ACC112 (cell line): ENCODE results near the gene UBE2H.

ENCODE experiments used
- H2AFZ ChIP-seq: fragments of 200-600 bp; sonication (generic); one replicate; pipeline ENCODE4 v1.6.0; 2017; ENCODE audit warnings: antibody characterized with exemption, low read length; ENCODE audit not compliant: unreplicated experiment
- H3K27ac ChIP-seq: fragments of 200-600 bp; sonication (generic); 2 replicates; pipeline ENCODE4 v1.5.1; 2014; ENCODE audit warnings: low read depth, mild to moderate bottlenecking, antibody characterized with exemption, low read length, moderate library complexity
- H3K27me3 ChIP-seq: fragments of 200-600 bp; sonication (generic); 2 replicates; pipeline ENCODE4 v1.6.1; 2014; ENCODE audit warnings: mild to moderate bottlenecking, antibody characterized with exemption, low read length, moderate library complexity, mixed read lengths; ENCODE audit not compliant: insufficient read depth
- H3K36me3 ChIP-seq: fragments of 200-600 bp; sonication (generic); 2 replicates; pipeline ENCODE4 v1.6.1; 2016; ENCODE audit warnings: mild to moderate bottlenecking, antibody characterized with exemption, low read length, moderate library complexity, mixed read lengths; ENCODE audit not compliant: insufficient read depth
- H3K4me1 ChIP-seq: fragments of 200-600 bp; sonication (generic); one replicate; pipeline ENCODE4 v1.6.1; 2016; ENCODE audit warnings: low read length, mixed read lengths; ENCODE audit not compliant: insufficient read depth, unreplicated experiment, control insufficient read depth
- H3K4me3 ChIP-seq: fragments of 200-600 bp; sonication (generic); 2 replicates; pipeline ENCODE4 v1.5.1; 2014; ENCODE audit warnings: mild to moderate bottlenecking, low read depth, low read length
- H3K79me2 ChIP-seq: fragments of 200-600 bp; sonication (generic); one replicate; pipeline ENCODE4 v1.6.0; 2016; ENCODE audit warnings: low read length; ENCODE audit not compliant: control insufficient read depth, unreplicated experiment, insufficient read depth

The UBE2H gene

GRCh38 chr7:129933627-129934026, 19.1 kb downstream of the UBE2H start:
- peaks cover 16% of the 10 kb centered on the region for H3K79me2 ChIP-seq
- no peak overlapping the region for H3K27ac ChIP-seq
- H3K27me3 ChIP-seq = no peaks in the 10 kb centered on the region
- no peaks in the 10 kb centered on the region for H3K4me1 ChIP-seq
- H3K4me3 ChIP-seq = no peak overlapping the region
- H3K36me3 ChIP-seq = no peaks in the 10 kb centered on the region
- H2AFZ ChIP-seq = no peak overlapping the region

GRCh38 chr7:129926618-129927017, 26.1 kb downstream of the UBE2H start:
- Histone ChIP-seq H3K27me3 (no peaks in the 10 kb centered on the region), H3K27ac (no peak overlapping the region), H3K4me1 (peaks cover 28% of the 10 kb centered on the region), H3K79me2 (peaks cover 27% of the 10 kb centered on the region), H3K4me3 (no peak overlapping the region), H3K36me3 (no peaks in the 10 kb centered on the region), H2AFZ (no peak overlapping the region)

- Histone ChIP-seq H3K27ac (peak overlapping the region; percentile 29), H3K4me1 (peaks cover 28% of the 10 kb centered on the region), H3K27me3 (no peaks in the 10 kb centered on the region), H3K36me3 (no peaks in the 10 kb centered on the region), H2AFZ (no peak overlapping the region), H3K4me3 (no peak overlapping the region), H3K79me2 (peaks cover 27% of the 10 kb centered on the region)
Measured at GRCh38 chr7:129925416-129926002, 27.3 kb downstream of the UBE2H start.

- peak overlapping the region; percentile 56 for H3K27ac ChIP-seq
- H2AFZ ChIP-seq = no peak overlapping the region
- no peaks in the 10 kb centered on the region for H3K27me3 ChIP-seq
- peaks cover 3% of the 10 kb centered on the region; the same call in 1 of the 2 replicates for H3K36me3 ChIP-seq
- peaks cover 26% of the 10 kb centered on the region for H3K79me2 ChIP-seq
- H3K4me1 ChIP-seq = peaks cover 28% of the 10 kb centered on the region
- H3K4me3 ChIP-seq = no peak overlapping the region
Measured at GRCh38 chr7:129924602-129925001, 28.2 kb downstream of the UBE2H start.

- Histone ChIP-seq H2AFZ (no peak overlapping the region), H3K4me3 (peak overlapping the region; percentile 21), H3K79me2 (peaks cover 31% of the 10 kb centered on the region), H3K36me3 (peaks cover 5% of the 10 kb centered on the region; the same call in 1 of the 2 replicates), H3K4me1 (peaks cover 28% of the 10 kb centered on the region), H3K27me3 (no peaks in the 10 kb centered on the region), H3K27ac (peak overlapping the region; percentile 56)
Measured at GRCh38 chr7:129923709-129924108, 29.1 kb downstream of the UBE2H start.

- Histone ChIP-seq H3K27ac (no peak overlapping the region), H3K79me2 (peaks cover 43% of the 10 kb centered on the region), H3K27me3 (no peaks in the 10 kb centered on the region), H2AFZ (no peak overlapping the region), H3K36me3 (peaks cover 5% of the 10 kb centered on the region; the same call in 1 of the 2 replicates), H3K4me3 (no peak overlapping the region), H3K4me1 (peaks cover 25% of the 10 kb centered on the region)
Measured at GRCh38 chr7:129919492-129919891, 33.3 kb downstream of the UBE2H start.

- Histone ChIP-seq H3K27me3 (no peaks in the 10 kb centered on the region), H3K4me1 (peaks cover 21% of the 10 kb centered on the region), H2AFZ (no peak overlapping the region), H3K79me2 (peaks cover 48% of the 10 kb centered on the region), H3K27ac (no peak overlapping the region), H3K4me3 (no peak overlapping the region), H3K36me3 (peaks cover 5% of the 10 kb centered on the region; the same call in 1 of the 2 replicates)
Measured at GRCh38 chr7:129918922-129919321, 33.8 kb downstream of the UBE2H start.

GRCh38 chr7:129917934-129918333, 34.8 kb downstream of the UBE2H start:
- H3K4me1 ChIP-seq = peaks cover 12% of the 10 kb centered on the region
- H3K27me3 ChIP-seq = no peaks in the 10 kb centered on the region
- no peak overlapping the region for H3K4me3 ChIP-seq
- H2AFZ ChIP-seq = no peak overlapping the region
- H3K27ac ChIP-seq = no peak overlapping the region
- H3K79me2 ChIP-seq = peaks cover 48% of the 10 kb centered on the region
- H3K36me3 ChIP-seq = peaks cover 5% of the 10 kb centered on the region; the same call in 1 of the 2 replicates

- peaks cover 54% of the 10 kb centered on the region for H3K79me2 ChIP-seq
- no peak overlapping the region for H3K27ac ChIP-seq
Measured at GRCh38 chr7:129914536-129915272, 38.1 kb downstream of the UBE2H start.

GRCh38 chr7:129913428-129913827, 39.3 kb downstream of the UBE2H start:
- H3K4me3 ChIP-seq = no peak overlapping the region
- no peak overlapping the region for H2AFZ ChIP-seq
- peaks cover 12% of the 10 kb centered on the region for H3K4me1 ChIP-seq
- no peak overlapping the region for H3K27ac ChIP-seq
- peaks cover 3% of the 10 kb centered on the region; the same call in 1 of the 2 replicates for H3K36me3 ChIP-seq
- H3K79me2 ChIP-seq = peaks cover 52% of the 10 kb centered on the region
- no peaks in the 10 kb centered on the region for H3K27me3 ChIP-seq

More at GRCh38 chr7:129914536-129915272, 38.1 kb downstream of the UBE2H start:
- H2AFZ ChIP-seq = no peak overlapping the region
- H3K4me3 ChIP-seq = 0 out of 2 replicates have a peak overlapping the region, but pooled peaks have one; percentile 19
- peaks cover 7% of the 10 kb centered on the region; the same call in 1 of the 2 replicates for H3K36me3 ChIP-seq
- peaks cover 12% of the 10 kb centered on the region for H3K4me1 ChIP-seq
- no peaks in the 10 kb centered on the region for H3K27me3 ChIP-seq

- Histone ChIP-seq H3K27me3 (no peaks in the 10 kb centered on the region), H3K4me3 (no peak overlapping the region), H2AFZ (no peak overlapping the region), H3K27ac (no peak overlapping the region), H3K4me1 (peaks cover 12% of the 10 kb centered on the region), H3K79me2 (peaks cover 54% of the 10 kb centered on the region), H3K36me3 (peaks cover 3% of the 10 kb centered on the region; the same call in 1 of the 2 replicates)
Measured at GRCh38 chr7:129911790-129912189, 41.0 kb downstream of the UBE2H start.
